ENCODE data around the gene TNFRSF13B. TPM values are rescaled to one million over a fixed set of nuclear protein-coding genes. Genes with fewer than 3 reads are reported as not detected.

The TNFRSF13B gene
- polyA plus RNA-seq, 1 of the 3 experiments (the other 2 are of a cell fraction): not detected

- no peak for TF ChIP-seq REST (IDR thresholded peaks at IDR 0.05; ENCODE audit: low read depth, low read length)
- TF ChIP-seq NFIC (IDR thresholded peaks at IDR 0.05; ENCODE audit: borderline replicate concordance): no peak
Measured at GRCh38 chr17:16909472-16910246, 62.3 kb downstream of the TNFRSF13B start (continued).

GRCh38 chr17:16908273-16908672 is 63.6 kb downstream of the TNFRSF13B start:
- Histone ChIP-seq H3F3A (replicated peaks; ENCODE audit: insufficient read depth) (peaks cover 16% of the 10 kb centered on the region), H3K79me2 (ENCODE audit: insufficient read depth) (no peaks in the 10 kb centered on the region), H3K27ac (ENCODE audit: low read depth in 2 of 2, low read length in 1 of 2) (no peak overlapping the region), H3K9ac (no peak overlapping the region), H3K9me3 (no peaks in the 10 kb centered on the region), H3K4me3 (ENCODE audit: low read depth in 2 of 2, low read length in 1 of 2) (no peak overlapping the region), H3K9me2 (no peaks in the 10 kb centered on the region), H3K36me3 (replicated peaks in 1 of 2; ENCODE audit: control insufficient read depth in 1 of 2, insufficient read depth in 2 of 2, low read length in 1 of 2) (no peaks in the 10 kb centered on the region), H3K4me2 (no peak overlapping the region), H3K4me1 (ENCODE audit: control insufficient read depth in 1 of 2, insufficient read depth in 2 of 2, low read depth in 1 of 2, low read length in 1 of 2) (no peaks in the 10 kb centered on the region), H4K20me1 (ENCODE audit: insufficient read depth) (no peaks in the 10 kb centered on the region), H3K27me3 (ENCODE audit: insufficient read depth) (peaks cover 42% of the 10 kb centered on the region), H2AFZ (ENCODE audit: low read depth) (no peak overlapping the region)
- ChIA-PET CTCF (no interaction called here), POLR2A (no interaction called here)
- TF ChIP-seq FOSL2 (IDR thresholded peaks at IDR 0.05; ENCODE audit: borderline replicate concordance, low read depth) (no peak), POLR2AphosphoS5 (IDR thresholded peaks at IDR 0.05; ENCODE audit: low read depth, low read length) (no peak), RAD21 (IDR thresholded peaks at IDR 0.05; ENCODE audit: low read length) (no peak), TCF12 (IDR thresholded peaks at IDR 0.05) (no peak), RFX5 (IDR thresholded peaks at IDR 0.05; ENCODE audit: low read length) (no peak), NFIC (IDR thresholded peaks at IDR 0.05; ENCODE audit: borderline replicate concordance) (no peak), REST (IDR thresholded peaks at IDR 0.05; ENCODE audit: low read depth, low read length) (no peak), FOXJ3 (CRISPR knock-in tag; IDR thresholded peaks at IDR 0.05) (no peak), MAX (IDR thresholded peaks at IDR 0.05; ENCODE audit: low read depth) (no peak), RCOR1 (IDR thresholded peaks at IDR 0.05; ENCODE audit: low read length) (no peak), PBX3 (IDR thresholded peaks at IDR 0.05) (no peak)
- no peak for DNase-seq
- 45% methylated on average over 3 of the region's 3 CpGs for WGBS (ENCODE audit: low lambda C conversion rate)
